Ecto neural progenitor cell (in vitro differentiated cells): ENCODE measurements around the gene OR13C5.
"Not testable (repeated sequence)": the region's sequence is repeated elsewhere in the genome, so short reads cannot be mapped to it uniquely, and the experiment has no call there.

Source experiments
- DNase-seq: peaks from one replicate; pipeline ENCODE4 v3.0.0-alpha.2; 2018; ENCODE audit warnings: low spot score

The OR13C5 gene

GRCh38 chr9:104599313-104599712 lies at the start of gene OR13C5:
Gene OR13C5 (minus strand): TSS chr9:104599413. CDS start chr9:104599413, 0 bp downstream.
- not testable (repeated sequence) for DNase-seq

- DNase-seq: no peak
Observed at GRCh38 chr9:104635456-104635855, 36.2 kb upstream of the OR13C5 start.

GRCh38 chr9:104633976-104634520 lies 34.8 kb upstream of the OR13C5 start:
- DNase-seq: no peak

- DNase-seq: not testable (repeated sequence)
Observed at GRCh38 chr9:104625964-104626363, 26.8 kb upstream of the OR13C5 start.

GRCh38 chr9:104618104-104618503 lies 18.9 kb upstream of the OR13C5 start, which contains the start of gene OR13C9:
Gene OR13C9 (minus strand): TSS chr9:104618204. CDS start chr9:104618204, 0 bp downstream.
- DNase-seq: no peak

- no peak for DNase-seq
Observed at GRCh38 chr9:104617418-104617817, 18.2 kb upstream of the OR13C5 start.

- no peak for DNase-seq
Observed at GRCh38 chr9:104611213-104611612, 12.0 kb upstream of the OR13C5 start.

- DNase-seq: no peak
Observed at GRCh38 chr9:104608336-104608735, 9.1 kb upstream of the OR13C5 start.

GRCh38 chr9:104606152-104606551 lies 6.9 kb upstream of the OR13C5 start:
- DNase-seq: no peak

GRCh38 chr9:104605527-104605926 lies 6.3 kb upstream of the OR13C5 start, which contains the start of gene OR13C2:
Gene OR13C2 (minus strand): TSS chr9:104605627. CDS start chr9:104605627, 0 bp downstream.
- not testable (repeated sequence) for DNase-seq

GRCh38 chr9:104604801-104605200 lies 5.6 kb upstream of the OR13C5 start:
- no peak for DNase-seq

- not testable (repeated sequence) for DNase-seq
Observed at GRCh38 chr9:104598749-104599148, 464 bp downstream of the OR13C5 start.

GRCh38 chr9:104589626-104590025 lies 9.6 kb downstream of the OR13C5 start:
- DNase-seq: no peak

- no peak for DNase-seq
Observed at GRCh38 chr9:104586496-104587180, 12.6 kb downstream of the OR13C5 start.

GRCh38 chr9:104580562-104580961 lies 18.7 kb downstream of the OR13C5 start:
- DNase-seq: no peak

- DNase-seq: no peak
Observed at GRCh38 chr9:104577263-104577662, 21.9 kb downstream of the OR13C5 start.

GRCh38 chr9:104575456-104575855 lies 23.8 kb downstream of the OR13C5 start:
- DNase-seq: no peak

GRCh38 chr9:104572612-104573011 lies 26.6 kb downstream of the OR13C5 start:
- no peak for DNase-seq

- no peak for DNase-seq
Observed at GRCh38 chr9:104568868-104569267, 30.3 kb downstream of the OR13C5 start, which contains the start of gene OR13C8. Gene OR13C8 (plus strand): TSS chr9:104569168. CDS start chr9:104569168, 0 bp downstream.

- no peak for DNase-seq
Observed at GRCh38 chr9:104564358-104564757, 34.9 kb downstream of the OR13C5 start.

- peak; percentile 43 for DNase-seq
Observed at GRCh38 chr9:104556830-104557634, 42.2 kb downstream of the OR13C5 start.

- no peak for DNase-seq
Observed at GRCh38 chr9:104555521-104555920, 43.7 kb downstream of the OR13C5 start.

- DNase-seq: no peak
Observed at GRCh38 chr9:104553261-104553660, 46.0 kb downstream of the OR13C5 start.
